ENCODE data around the gene GAS7. TPM values are rescaled to one million over a fixed set of nuclear protein-coding genes. Genes with fewer than 3 reads are reported as not detected.

The GAS7 gene
- total RNA-seq, 1 donor from 2014 or later = not detected

- intact Hi-C loops (cut with micrococcal nuclease) = no loop called here
These were observed 147.3 kb downstream of the GAS7 start for GRCh38 chr17:10051112-10051511.

DNA sequence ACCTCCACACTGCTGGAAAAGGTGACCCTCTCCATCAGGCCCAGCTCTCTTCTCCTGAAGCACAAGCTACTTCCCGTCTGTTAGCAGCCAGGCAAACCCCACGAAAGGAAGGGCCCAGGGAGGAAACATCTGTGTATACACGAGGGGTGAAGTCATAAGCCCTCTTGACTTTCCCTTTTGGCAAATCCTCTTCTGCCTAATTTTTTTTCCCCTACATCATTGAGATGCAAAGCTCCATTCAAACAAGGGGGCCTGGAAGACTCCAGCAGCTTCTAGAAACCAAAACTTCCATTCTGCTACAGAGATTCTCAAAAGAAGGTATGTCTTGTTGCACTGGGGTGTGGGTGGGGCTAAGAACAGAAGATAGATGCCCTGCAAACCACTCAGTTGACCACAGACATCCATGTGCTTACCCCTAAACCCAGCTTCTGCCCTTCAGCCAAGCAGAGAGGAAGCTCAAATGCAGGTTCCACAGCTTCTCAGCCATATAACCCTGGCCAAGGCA is 147.8 kb downstream of the GAS7 start:
- intact Hi-C loops (cut with micrococcal nuclease) = no loop called here

GRCh38 chr17:10048629-10049350 is 149.6 kb downstream of the GAS7 start:
- intact Hi-C loops (cut with micrococcal nuclease) = no loop called here

GRCh38 chr17:10046786-10047785 is 151.3 kb downstream of the GAS7 start:
- intact Hi-C loops (cut with micrococcal nuclease) = no loop called here

DNA sequence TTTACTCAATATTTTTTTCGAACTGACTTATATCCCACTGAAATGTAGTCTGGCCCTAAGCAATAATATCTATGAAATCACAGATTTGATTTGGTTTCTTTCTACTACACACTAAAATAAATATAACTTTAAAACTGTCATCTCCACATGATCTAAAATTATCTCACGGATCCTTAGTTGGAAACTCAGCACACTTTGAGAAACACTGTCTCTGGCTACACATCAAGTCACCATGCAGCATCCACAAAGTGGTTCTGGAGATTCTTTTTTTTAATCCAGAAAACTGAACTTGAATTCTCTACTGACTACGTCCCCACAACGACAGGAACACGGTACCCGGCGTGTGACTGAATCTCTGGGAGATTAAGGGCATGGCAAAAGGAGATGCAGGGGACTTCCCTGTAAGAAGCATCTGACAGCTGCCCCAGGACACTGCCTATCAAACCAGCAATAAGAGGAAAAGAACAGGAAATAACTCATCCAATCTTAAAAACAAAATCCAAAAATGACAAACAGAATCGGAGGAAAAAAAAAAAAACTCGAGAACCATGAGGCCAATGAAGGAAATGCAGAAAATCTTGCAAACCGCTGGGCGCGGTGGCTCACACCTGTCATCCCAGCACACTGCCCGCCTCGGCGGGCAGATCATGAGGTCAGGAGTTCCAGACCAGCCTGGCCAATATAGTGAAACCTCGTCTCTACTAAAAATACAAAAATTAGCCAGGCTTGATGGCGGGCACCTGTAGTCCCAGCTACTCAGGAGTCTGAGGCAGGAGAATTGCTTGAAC is 152.3 kb downstream of the GAS7 start:
- intact Hi-C loops (cut with micrococcal nuclease) = no loop called here

DNA sequence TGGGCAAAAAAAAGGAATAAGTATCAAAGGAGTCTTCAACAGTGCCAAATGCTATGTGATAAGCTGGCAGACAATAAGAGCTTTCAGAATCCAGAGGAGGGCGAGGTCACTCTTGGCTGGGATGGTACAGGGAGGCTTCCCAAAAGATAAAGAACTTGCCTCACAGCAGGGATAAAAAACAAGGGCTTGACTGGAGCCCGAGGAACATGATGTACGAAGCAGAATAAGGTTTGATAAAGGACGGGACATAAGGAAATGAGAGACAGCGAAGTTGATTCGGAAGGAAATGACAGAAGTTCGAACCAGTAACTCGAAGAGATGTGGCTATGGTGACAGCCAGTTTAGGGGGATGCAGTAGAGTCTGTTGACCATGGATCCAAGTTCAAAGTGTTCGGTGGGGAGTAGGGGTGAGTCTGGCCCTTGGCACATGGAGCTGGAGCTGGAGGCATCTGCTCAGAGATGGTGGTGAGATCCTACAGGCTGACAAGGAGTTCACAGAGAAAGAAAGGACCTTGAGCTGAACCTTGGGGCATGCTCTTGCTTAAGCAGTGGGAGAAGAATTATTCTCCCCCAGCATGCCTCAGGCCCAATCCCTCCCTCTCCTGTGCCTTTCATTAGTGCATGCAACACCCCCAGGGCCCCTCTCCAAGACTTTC is 155.7 kb downstream of the GAS7 start:
- intact Hi-C loops (cut with micrococcal nuclease) = no loop called here

DNA sequence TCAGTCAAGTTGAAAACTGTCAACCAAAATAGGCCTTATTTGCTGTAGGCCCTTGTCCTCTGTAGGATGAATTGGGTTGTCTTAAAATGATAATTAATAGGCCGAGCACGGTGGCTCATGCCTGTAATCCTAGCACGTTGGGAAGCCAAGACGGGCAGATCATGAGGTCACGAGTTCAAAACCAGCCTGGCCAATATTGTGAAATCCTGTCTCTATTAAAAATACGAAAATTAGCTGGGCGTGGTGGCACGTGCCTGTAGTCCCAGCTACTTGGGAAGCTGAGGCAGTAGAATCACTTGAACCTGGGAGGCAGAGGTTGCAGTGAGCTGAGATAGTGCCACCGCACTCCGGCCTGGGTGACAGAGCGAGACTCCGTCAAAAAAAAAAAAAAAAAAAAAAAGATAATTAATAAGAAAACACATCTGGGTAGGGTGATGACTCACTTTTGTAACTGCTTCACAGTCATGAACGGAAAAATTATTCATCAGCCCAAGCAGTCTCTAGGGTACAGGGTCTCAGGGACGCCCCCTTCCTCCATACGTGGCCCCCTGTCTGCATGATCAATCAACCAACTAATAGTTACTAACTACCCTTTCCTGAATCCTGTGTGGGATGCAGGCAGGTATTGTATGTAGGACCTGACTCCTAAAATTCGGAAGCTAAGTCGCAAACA is 156.4 kb downstream of the GAS7 start:
- intact Hi-C loops (cut with micrococcal nuclease) = no loop called here

GRCh38 chr17:10041287-10041612 is 157.2 kb downstream of the GAS7 start:
- intact Hi-C loops (cut with micrococcal nuclease) = no loop called here

- intact Hi-C loops (cut with micrococcal nuclease) = no loop called here
These were observed 161.8 kb downstream of the GAS7 start for GRCh38 chr17:10036511-10037061.

DNA sequence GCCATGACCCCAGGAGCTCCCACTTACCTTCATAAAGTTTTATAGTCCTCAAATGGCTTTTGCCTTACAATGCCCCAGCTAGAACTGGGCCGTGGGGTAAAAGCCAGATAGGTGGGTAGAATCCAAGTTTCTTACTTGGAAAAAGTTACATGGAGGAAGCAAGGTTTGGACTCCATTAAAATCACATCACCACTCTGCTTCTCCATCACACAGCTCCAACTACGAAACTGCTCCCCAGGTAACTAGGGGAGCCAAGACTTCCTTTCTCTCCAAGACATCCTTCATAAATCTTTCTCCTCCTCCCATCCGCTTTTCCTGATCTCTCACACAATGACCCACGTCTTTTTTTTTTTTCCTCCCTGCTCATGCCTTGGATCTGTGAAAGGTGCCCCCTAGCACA is 162.5 kb downstream of the GAS7 start:
- intact Hi-C loops (cut with micrococcal nuclease) = no loop called here

DNA sequence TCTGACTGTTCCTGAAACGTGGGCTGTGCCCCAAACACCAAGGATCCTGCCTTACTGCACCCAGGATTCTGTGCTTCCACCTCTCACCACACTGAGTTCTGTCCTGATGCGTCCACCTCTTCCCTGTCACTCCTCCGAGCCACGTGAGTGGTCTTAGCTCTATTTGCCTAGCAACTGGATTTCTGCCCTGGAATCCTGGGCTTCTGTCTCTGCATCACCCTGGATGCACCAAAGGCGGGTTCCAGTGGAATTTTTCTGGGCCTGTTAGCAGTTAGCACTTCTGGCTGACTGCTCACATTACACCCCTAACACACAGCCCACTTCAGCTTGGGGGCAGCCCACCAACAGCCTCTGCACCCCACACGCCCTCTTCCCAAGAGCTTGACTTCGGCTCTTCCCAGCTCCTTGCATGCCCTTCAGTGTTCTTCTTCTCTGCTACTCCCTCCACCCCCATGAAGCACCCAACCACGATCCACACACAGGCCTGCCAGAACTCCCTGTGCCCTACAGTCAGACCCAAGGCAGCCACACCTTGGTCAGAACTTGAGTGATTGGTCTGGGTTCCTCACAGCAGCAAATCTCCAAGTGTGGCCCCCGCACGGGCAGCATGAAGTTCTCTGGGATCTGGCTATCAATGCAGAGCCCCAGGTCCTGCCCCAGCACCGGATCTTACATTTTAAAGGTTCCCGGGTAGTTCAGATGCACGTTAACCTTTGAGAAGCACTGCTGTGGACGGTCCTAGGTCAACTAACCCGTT is 163.5 kb downstream of the GAS7 start:
- intact Hi-C loops (cut with micrococcal nuclease) = no loop called here

DNA sequence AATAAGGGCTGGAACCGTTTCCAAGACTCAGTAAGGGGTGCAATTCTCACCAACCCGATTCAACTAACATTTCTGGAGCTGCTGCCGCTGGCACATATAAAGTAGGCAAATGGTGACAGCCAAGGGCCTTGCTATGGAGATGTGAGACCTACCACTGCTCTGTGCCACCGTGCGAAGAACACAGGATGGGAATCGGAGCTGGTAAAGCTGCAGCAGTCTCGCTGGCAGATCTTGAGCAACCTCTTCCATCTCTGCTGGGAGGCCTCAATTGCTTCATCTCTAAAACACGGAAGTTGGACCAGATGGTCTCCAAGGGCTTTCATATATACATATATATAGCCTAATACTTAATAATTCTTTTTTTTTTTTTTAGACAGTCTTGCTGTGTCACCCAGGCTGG is 164.4 kb downstream of the GAS7 start:
- intact Hi-C loops (cut with micrococcal nuclease) = no loop called here

DNA sequence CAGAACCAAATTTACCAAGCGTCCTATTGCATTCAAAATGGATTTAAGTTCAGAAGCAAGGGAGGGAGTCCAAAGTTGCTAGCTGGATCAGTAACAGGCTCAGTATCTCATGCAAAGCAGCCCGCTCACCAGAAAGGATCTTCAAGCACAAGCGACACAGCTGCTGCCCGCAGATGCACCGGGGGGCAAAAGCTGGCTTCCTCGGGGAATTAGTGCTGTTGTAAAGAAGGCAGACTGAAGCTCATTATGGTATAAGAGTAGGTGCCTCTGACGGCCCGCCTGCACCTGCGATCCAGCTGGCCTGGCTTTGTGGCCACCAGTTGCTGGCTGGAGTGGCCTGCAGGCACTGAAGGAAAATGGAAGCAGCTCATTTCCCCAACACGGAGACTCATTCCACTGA is 165.0 kb downstream of the GAS7 start:
- intact Hi-C loops (cut with micrococcal nuclease) = no loop called here

DNA sequence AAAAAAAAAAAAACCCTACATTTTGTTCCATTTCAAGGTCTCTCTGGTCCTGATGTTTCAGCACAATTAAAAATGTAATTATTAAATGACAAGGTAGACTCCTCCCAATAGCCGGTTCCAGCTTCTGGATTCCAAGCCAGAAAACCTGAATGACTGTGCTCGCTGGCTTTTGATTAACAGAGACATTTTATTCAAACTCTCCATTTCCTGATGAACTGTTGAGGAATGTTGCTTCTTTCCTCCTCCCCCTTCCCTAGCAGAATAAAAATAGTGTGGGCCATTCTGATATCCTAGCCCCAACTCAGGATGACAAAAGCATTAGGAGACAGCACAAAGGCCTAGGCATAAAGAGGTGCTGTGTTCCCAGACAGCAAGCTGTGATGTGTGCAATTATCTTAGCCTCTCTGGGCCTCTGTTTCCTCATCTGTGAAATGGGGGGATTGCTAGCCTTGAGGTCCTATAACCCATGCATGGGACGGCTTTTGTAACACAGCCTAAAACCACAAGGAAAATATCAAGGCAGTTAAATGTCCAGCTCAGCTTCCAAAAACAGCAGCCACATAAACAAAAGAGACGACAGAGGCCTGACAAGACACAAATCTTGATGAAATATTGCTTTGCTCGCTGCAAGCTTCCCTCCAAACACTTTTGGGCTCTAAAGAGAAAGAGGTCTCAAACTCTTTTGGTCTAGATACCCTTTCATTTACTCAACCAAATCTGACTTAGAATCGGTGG is 166.1 kb downstream of the GAS7 start:
- intact Hi-C loops (cut with micrococcal nuclease) = no loop called here

GRCh38 chr17:10031606-10032005 is 166.8 kb downstream of the GAS7 start:
- intact Hi-C loops (cut with micrococcal nuclease) = no loop called here

DNA sequence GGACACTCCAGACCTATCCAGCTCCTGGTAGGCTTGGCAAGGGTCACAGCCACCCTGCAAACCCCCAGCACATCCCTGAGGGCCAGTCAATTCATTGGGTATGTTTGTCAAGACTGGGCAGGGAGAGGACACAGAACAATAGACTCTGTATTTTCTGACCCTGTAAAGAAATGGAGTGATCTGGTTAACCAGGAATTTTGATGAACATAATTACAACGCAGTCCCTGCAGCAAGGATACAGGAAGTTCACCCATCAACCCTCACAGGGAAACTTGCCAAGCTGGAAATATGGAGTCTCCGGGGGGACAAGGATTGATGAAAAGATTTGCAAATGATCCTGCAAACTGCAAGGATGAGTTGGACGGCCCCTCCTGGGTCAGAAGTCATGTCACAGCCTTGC is 167.3 kb downstream of the GAS7 start:
- intact Hi-C loops (cut with micrococcal nuclease) = no loop called here

DNA sequence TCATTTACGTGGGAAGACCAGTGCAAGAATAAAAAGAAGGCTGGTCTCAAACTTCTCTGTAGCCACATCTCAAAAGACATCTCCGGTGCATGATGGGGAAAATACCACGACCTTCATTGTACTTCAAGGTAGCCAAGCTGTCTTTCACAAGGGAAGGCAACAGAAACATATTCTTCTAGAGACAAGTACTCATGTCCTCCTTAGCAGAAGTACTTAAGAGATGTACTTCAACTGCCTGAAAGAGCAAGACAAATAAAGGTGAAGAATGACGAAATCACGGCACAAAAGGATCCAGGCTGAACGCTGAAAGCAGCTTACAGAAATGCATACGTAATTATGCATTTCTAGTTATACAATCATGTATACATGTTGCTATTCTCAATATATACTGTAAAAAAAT is 169.3 kb downstream of the GAS7 start:
- intact Hi-C loops (cut with micrococcal nuclease) = no loop called here

DNA sequence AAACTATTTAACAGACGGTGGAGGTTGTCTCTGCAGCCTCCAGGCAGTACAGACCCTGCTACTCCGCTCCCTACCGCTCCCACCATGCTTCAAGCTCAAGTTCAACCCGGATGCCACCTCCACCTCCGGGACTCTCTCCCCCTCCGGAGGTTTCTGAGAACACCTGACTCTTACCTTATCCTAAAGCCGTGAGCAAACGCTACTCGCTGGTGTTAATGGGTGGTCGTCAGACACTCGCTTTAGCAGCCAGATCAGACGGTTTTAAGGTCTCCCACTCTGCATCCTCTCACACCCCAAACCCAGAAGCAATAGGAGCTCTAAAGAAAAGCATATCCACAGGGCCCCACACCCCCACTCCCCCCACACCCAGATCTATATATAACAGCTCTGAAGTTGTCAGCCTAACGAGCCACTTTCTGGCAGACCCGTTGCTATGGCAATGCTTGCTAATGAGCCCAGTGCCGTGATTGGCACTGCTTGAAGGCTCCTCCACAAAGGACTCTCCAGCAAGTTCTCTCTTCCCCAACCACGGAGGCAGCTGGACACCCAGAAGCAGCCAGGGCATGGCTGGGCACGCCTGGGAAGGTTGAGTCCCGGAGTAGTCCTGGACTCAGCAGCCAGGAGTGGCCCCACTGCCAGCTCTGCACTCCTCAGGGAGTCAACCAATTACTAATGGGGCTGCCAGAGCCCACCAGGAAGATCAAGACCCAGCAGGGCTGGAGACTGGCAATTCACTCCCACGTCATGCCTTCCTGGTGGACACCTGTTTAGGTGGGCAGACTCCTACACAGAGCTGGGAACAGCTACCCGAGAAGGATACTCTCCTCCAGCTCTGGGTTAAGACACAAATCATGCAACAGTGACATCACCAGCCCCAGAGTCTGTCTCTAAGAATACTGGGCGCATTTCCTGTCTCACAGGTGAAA is 172.2 kb downstream of the GAS7 start:
- intact Hi-C loops (cut with micrococcal nuclease) = no loop called here

All from T-helper 1 cell treated with Interleukin-12 subunit alpha and Interleukin-12 subunit beta and Interleukin-4 antibody, amounts not matched to agents 30 ng/mL and 1 ng/mL, for 36 hours (primary cell).